HepG2 (cell line): Measurements from ENCODE around the gene CEACAM8. TPM values are rescaled to one million over a fixed set of nuclear protein-coding genes. Genes with fewer than 3 reads are reported as not detected.

ENCODE experiments used
- EP300 ChIP-seq, 3 experiments: sonication (generic) in 1 of 3; formaldehyde crosslinking in 1 of 3; IDR thresholded peaks; 2 replicates each; pipeline versions ENCODE4 v1.5.1 to v1.6.1; 2011 to 2020; ENCODE audit warnings: low read depth in 2 of 3, low read length in 2 of 3, borderline replicate concordance in 1 of 3, improper control_type of control experiment in 1 of 3, mild to moderate bottlenecking in 1 of 3, missing genetic modification reagents in 1 of 3, moderate library complexity in 1 of 3
- GATAD2A ChIP-seq: IDR thresholded peaks from 2 replicates; pipeline ENCODE4 v1.6.1; 2016
- HNF4A ChIP-seq: sonication (generic); formaldehyde crosslinking; IDR thresholded peaks from 2 replicates; pipeline ENCODE4 v1.4.0; 2020; ENCODE audit warnings: missing genetic modification reagents
- NCOA2 ChIP-seq: sonication (generic); formaldehyde crosslinking; IDR thresholded peaks from 2 replicates; pipeline ENCODE4 v1.8.0; 2022; ENCODE audit warnings: inconsistent platforms
- NR2F1 ChIP-seq, 2 experiments: fragments of 450-650 bp in 1 of 2; formaldehyde crosslinking in 1 of 2; IDR thresholded peaks; 2 replicates each; pipeline versions ENCODE4 v1.5.0 to v1.6.1; 2016 to 2020; ENCODE audit warnings: mild to moderate bottlenecking in 1 of 2, missing compliant biosample characterization in 1 of 2, missing genetic modification reagents in 1 of 2, moderate library complexity in 1 of 2
- NR2F6 ChIP-seq, 2 experiments: IDR thresholded peaks; 2 replicates each; pipeline ENCODE4 v1.6.1; 2016; ENCODE audit warnings: antibody characterized with exemption in 1 of 2, mild to moderate bottlenecking in 1 of 2
- PHF5A ChIP-seq: IDR thresholded peaks from one replicate; pipeline ENCODE4 v1.6.1; 2018; ENCODE audit warnings: low read depth, missing genetic modification reagents; ENCODE audit not compliant: unreplicated experiment
- RARA ChIP-seq: IDR thresholded peaks from 2 replicates; pipeline ENCODE4 v1.6.1; 2016; ENCODE audit warnings: missing genetic modification reagents, missing compliant biosample characterization
- SOX6 ChIP-seq, 2 experiments: fragments of 450-650 bp in 1 of 2; sonication (generic) in 1 of 2; formaldehyde crosslinking in 1 of 2; IDR thresholded peaks; 2 replicates each; pipeline versions ENCODE4 v1.4.0 to v1.6.1; 2017 to 2020; ENCODE audit warnings: antibody characterized with exemption in 1 of 2, mild to moderate bottlenecking in 1 of 2, missing genetic modification reagents in 1 of 2
- ZNF362 ChIP-seq: sonication (generic); formaldehyde crosslinking; IDR thresholded peaks from 2 replicates; pipeline ENCODE4 v1.4.0; 2020; ENCODE audit warnings: missing genetic modification reagents, mild to moderate bottlenecking, borderline replicate concordance
- ZNF678 ChIP-seq: sonication (generic); formaldehyde crosslinking; IDR thresholded peaks from 2 replicates; pipeline ENCODE4 v1.4.0; 2020; ENCODE audit warnings: mild to moderate bottlenecking, missing genetic modification reagents
- ZNF800 ChIP-seq: sonication (generic); formaldehyde crosslinking; IDR thresholded peaks from 2 replicates; pipeline ENCODE4 v1.4.0; 2020; ENCODE audit warnings: missing genetic modification reagents
- polyA plus RNA-seq, 8 experiments: library from polyadenylated mRNA; depleted of rRNA in 3 of 8; stranded (reverse) in 7 of 8; unstranded in 1 of 8; fragments of >200 nt; fragmentation: Illumina TruSeq in 4 of 8; extraction: Trizol in 4 of 8; gene quantifications; 2 replicates each; pipeline versions ENCODE4 v1.2.1 to v1.2.3, GENCODE V29; 2011 to 2016; ENCODE audit warnings: low read depth in 4 of 8, missing spikeins in 1 of 8, mixed read lengths in 1 of 8; ENCODE audit not compliant: insufficient read depth in 1 of 8
- total RNA-seq, 5 experiments: library from RNA; depleted of rRNA; stranded (reverse); fragments of >200 nt; fragmentation: Illumina TruSeq; extraction: Trizol; gene quantifications; 2 replicates each; pipeline ENCODE4 v1.2.3, GENCODE V29; 2016; ENCODE audit warnings: low read depth in 1 of 5
- TF ChIP-seq, protein P1 (sequence below): sonication (generic); formaldehyde crosslinking; IDR thresholded peaks from 2 replicates; pipeline ENCODE4 v1.4.0; 2020; ENCODE audit warnings: mild to moderate bottlenecking, missing genetic modification reagents
- TF ChIP-seq, protein P2 (sequence below), 2 experiments: sonication (generic) in 1 of 2; formaldehyde crosslinking in 1 of 2; IDR thresholded peaks; 2 replicates each; pipeline versions ENCODE4 v1.4.0 to v1.6.1; 2016 to 2020; ENCODE audit warnings: borderline replicate concordance in 1 of 2, low read depth in 1 of 2, mild to moderate bottlenecking in 1 of 2, missing genetic modification reagents in 1 of 2
- TF ChIP-seq, protein P3 (sequence below): sonication (generic); formaldehyde crosslinking; IDR thresholded peaks from 2 replicates; pipeline ENCODE4 v1.5.0; 2020; ENCODE audit warnings: mild to moderate bottlenecking, missing genetic modification reagents

Gene CEACAM8
- total and polyA plus RNA-seq, 2 of the 13 experiments (the other 11 are each of a cell fraction or from before 2014, with no cell fraction given) = not detected

- TF ChIP-seq NR2F6 (IDR thresholded peaks at IDR 0.05) (peak; percentile 95), NR2F6 (CRISPR knock-in tag; IDR thresholded peaks at IDR 0.05) (peak; percentile 79), HNF4A (CRISPR knock-in tag) (0 out of 2 replicates have a peak, but pooled peaks have one; percentile 11), SOX6 (IDR thresholded peaks at IDR 0.05) (no peak), SOX6 (CRISPR knock-in tag; IDR thresholded peaks at IDR 0.05) (peak; percentile 14; the same call in 1 of the 2 replicates), EP300 (IDR thresholded peaks at IDR 0.05; ENCODE audit: low read depth in 2 of 2, low read length in 2 of 2) (peak in 1 of 2 experiments; percentile 31; a peak in 1 of 4 replicates), EP300 (CRISPR knock-in tag; IDR thresholded peaks at IDR 0.05; ENCODE audit: borderline replicate concordance) (no peak), NCOA2 (CRISPR knock-in tag) (0 out of 2 replicates have a peak, but pooled peaks have one; percentile 15), PHF5A (CRISPR knock-in tag) (no peak), RARA (peak; percentile 50), NR2F1 (CRISPR knock-in tag; IDR thresholded peaks at IDR 0.05) (peak; percentile 54 to 79; a peak in 3 of 4 replicates), ZNF362 (CRISPR knock-in tag) (peak; percentile 91), ZNF678 (CRISPR knock-in tag) (no peak), ZNF800 (CRISPR knock-in tag) (no peak), GATAD2A (CRISPR knock-in tag) (peak; percentile 34; the same call in 1 of the 2 replicates)
- TF ChIP-seq, protein P1, sequence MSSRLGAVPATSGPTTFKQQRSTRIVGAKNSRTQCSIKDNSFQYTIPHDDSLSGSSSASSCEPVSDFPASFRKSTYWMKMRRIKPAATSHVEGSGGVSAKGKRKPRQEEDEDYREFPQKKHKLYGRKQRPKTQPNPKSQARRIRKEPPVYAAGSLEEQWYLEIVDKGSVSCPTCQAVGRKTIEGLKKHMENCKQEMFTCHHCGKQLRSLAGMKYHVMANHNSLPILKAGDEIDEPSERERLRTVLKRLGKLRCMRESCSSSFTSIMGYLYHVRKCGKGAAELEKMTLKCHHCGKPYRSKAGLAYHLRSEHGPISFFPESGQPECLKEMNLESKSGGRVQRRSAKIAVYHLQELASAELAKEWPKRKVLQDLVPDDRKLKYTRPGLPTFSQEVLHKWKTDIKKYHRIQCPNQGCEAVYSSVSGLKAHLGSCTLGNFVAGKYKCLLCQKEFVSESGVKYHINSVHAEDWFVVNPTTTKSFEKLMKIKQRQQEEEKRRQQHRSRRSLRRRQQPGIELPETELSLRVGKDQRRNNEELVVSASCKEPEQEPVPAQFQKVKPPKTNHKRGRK (CRISPR knock-in tag) = no peak
- TF ChIP-seq, protein P2, sequence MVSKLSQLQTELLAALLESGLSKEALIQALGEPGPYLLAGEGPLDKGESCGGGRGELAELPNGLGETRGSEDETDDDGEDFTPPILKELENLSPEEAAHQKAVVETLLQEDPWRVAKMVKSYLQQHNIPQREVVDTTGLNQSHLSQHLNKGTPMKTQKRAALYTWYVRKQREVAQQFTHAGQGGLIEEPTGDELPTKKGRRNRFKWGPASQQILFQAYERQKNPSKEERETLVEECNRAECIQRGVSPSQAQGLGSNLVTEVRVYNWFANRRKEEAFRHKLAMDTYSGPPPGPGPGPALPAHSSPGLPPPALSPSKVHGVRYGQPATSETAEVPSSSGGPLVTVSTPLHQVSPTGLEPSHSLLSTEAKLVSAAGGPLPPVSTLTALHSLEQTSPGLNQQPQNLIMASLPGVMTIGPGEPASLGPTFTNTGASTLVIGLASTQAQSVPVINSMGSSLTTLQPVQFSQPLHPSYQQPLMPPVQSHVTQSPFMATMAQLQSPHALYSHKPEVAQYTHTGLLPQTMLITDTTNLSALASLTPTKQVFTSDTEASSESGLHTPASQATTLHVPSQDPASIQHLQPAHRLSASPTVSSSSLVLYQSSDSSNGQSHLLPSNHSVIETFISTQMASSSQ (IDR thresholded peaks at IDR 0.05; ENCODE audit: low read depth) = no peak
- TF ChIP-seq, protein P2 (CRISPR knock-in tag; IDR thresholded peaks at IDR 0.05; ENCODE audit: borderline replicate concordance) = no peak
- TF ChIP-seq, protein P3, sequence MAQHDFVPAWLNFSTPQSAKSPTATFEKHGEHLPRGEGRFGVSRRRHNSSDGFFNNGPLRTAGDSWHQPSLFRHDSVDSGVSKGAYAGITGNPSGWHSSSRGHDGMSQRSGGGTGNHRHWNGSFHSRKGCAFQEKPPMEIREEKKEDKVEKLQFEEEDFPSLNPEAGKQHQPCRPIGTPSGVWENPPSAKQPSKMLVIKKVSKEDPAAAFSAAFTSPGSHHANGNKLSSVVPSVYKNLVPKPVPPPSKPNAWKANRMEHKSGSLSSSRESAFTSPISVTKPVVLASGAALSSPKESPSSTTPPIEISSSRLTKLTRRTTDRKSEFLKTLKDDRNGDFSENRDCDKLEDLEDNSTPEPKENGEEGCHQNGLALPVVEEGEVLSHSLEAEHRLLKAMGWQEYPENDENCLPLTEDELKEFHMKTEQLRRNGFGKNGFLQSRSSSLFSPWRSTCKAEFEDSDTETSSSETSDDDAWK = no peak
Measured at GRCh38 chr19:42553292-42554045, 41.3 kb downstream of the CEACAM8 start (continued).
